ENCODE data around the gene C3orf20.

DNA sequence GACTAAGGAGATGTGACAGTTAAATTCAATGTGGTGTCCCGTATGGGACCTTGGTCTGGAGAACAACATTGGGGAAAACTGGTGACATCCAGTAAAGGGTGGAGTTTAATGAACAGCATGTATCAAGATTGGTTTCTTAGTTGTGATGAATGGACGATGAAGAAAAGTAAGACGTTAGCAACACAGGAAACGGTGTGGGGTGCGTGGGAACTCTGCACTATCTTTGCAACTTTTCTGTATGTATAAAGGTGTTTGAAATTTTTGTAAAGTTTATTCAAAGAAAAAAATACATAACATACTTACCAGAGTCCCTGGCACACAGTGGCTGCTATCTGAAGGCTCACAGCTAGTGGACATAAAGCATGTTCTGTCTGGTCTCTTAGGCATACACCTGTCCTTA is 29.5 kb upstream of the C3orf20 start:
- TF ChIP-seq EZH2 (IDR thresholded peaks at IDR 0.05; ENCODE audit: borderline replicate concordance, insufficient read depth, low read length, poor library complexity, severe bottlenecking) (no peak), TAF1 (IDR thresholded peaks at IDR 0.05; ENCODE audit: low read depth) (no peak)
- TF ChIP-seq, protein P1, sequence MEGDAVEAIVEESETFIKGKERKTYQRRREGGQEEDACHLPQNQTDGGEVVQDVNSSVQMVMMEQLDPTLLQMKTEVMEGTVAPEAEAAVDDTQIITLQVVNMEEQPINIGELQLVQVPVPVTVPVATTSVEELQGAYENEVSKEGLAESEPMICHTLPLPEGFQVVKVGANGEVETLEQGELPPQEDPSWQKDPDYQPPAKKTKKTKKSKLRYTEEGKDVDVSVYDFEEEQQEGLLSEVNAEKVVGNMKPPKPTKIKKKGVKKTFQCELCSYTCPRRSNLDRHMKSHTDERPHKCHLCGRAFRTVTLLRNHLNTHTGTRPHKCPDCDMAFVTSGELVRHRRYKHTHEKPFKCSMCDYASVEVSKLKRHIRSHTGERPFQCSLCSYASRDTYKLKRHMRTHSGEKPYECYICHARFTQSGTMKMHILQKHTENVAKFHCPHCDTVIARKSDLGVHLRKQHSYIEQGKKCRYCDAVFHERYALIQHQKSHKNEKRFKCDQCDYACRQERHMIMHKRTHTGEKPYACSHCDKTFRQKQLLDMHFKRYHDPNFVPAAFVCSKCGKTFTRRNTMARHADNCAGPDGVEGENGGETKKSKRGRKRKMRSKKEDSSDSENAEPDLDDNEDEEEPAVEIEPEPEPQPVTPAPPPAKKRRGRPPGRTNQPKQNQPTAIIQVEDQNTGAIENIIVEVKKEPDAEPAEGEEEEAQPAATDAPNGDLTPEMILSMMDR (IDR thresholded peaks at IDR 0.05; ENCODE audit: poor library complexity, severe bottlenecking) = no peak

Data from neural cell (in vitro differentiated cells).